ENCODE results near the gene CDH13.

DNA sequence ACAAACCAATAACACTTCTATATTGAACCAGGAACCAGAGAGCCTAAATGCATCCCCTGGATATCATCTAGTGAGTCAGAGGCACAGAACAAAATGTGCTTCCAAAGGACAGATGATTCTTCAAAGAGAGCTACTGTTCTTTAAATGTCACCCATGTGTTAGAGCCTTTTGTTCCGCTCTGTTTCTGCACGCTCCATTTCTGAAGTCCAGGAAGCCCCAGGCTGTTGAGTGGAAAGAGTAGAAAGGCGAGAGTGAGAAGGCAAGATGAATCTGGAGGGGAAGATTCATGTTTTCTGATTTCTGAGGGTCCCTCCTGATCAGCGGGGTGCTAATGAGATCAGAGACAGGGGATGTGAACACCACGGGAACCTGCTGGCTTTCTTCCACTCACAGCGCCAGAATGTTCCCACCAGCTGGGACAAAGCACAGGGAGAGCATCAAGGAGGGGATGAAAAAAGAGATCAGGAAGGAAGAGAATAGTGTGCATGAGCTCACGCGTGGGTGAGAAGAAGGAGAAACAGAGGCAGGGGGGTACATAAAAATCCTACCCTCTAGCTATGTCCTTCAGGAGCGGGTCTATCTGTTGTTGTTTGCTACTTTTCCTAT lies 621.1 kb downstream of the CDH13 start:
- TF ChIP-seq, protein P1, sequence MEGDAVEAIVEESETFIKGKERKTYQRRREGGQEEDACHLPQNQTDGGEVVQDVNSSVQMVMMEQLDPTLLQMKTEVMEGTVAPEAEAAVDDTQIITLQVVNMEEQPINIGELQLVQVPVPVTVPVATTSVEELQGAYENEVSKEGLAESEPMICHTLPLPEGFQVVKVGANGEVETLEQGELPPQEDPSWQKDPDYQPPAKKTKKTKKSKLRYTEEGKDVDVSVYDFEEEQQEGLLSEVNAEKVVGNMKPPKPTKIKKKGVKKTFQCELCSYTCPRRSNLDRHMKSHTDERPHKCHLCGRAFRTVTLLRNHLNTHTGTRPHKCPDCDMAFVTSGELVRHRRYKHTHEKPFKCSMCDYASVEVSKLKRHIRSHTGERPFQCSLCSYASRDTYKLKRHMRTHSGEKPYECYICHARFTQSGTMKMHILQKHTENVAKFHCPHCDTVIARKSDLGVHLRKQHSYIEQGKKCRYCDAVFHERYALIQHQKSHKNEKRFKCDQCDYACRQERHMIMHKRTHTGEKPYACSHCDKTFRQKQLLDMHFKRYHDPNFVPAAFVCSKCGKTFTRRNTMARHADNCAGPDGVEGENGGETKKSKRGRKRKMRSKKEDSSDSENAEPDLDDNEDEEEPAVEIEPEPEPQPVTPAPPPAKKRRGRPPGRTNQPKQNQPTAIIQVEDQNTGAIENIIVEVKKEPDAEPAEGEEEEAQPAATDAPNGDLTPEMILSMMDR (IDR thresholded peaks at IDR 0.05), result no peak
- no peak for TF ChIP-seq POLR2A (IDR thresholded peaks at IDR 0.05)

Data from Peyer's patch (tissue), 4 donors.